H9 (cell line): Measurements from ENCODE around the gene TIMM13. TPM values are rescaled to one million over a fixed set of nuclear protein-coding genes. Genes with fewer than 3 reads are reported as not detected.

Experiments
- DNase-seq: peaks from one replicate; pipeline ENCODE4 v3.0.0-alpha.2; 2017
- H2AFZ ChIP-seq: one replicate; pipeline ENCODE4 v1.6.1; 2013; ENCODE audit warnings: mild to moderate bottlenecking, low read length, control low read depth, moderate library complexity
- H2AK5ac ChIP-seq: 2 replicates; pipeline ENCODE4 v1.6.1; 2013; ENCODE audit warnings: low read length, control low read depth, mixed read lengths; ENCODE audit not compliant: insufficient read length
- H2BK120ac ChIP-seq: one replicate; pipeline ENCODE4 v1.6.1; 2013; ENCODE audit warnings: low read depth, mild to moderate bottlenecking, low read length, control low read depth, inconsistent platforms; ENCODE audit not compliant: poor library complexity, severe bottlenecking
- H2BK12ac ChIP-seq: 2 replicates; pipeline ENCODE4 v1.6.1; 2013; ENCODE audit warnings: low read length, control low read depth, mixed read lengths, low read depth; ENCODE audit not compliant: insufficient read length
- H2BK15ac ChIP-seq: 2 replicates; pipeline ENCODE4 v1.6.1; 2013; ENCODE audit warnings: low read depth, low read length, control low read depth
- H2BK20ac ChIP-seq: one replicate; pipeline ENCODE4 v1.6.1; 2013; ENCODE audit warnings: low read depth, mild to moderate bottlenecking, low read length, control low read depth, inconsistent platforms; ENCODE audit not compliant: poor library complexity, severe bottlenecking
- H2BK5ac ChIP-seq: 2 replicates; pipeline ENCODE4 v1.6.1; 2013; ENCODE audit warnings: low read length, control low read depth, mixed read lengths; ENCODE audit not compliant: insufficient read length
- H3K14ac ChIP-seq: 2 replicates; pipeline ENCODE4 v1.6.1; 2013; ENCODE audit warnings: low read length, control low read depth; ENCODE audit not compliant: insufficient read depth
- H3K18ac ChIP-seq: 2 replicates; pipeline ENCODE4 v1.6.1; 2013; ENCODE audit warnings: low read depth, mild to moderate bottlenecking, mixed read lengths, low read length, control low read depth; ENCODE audit not compliant: insufficient read length
- H3K23ac ChIP-seq: 2 replicates; pipeline ENCODE4 v1.6.1; 2013; ENCODE audit warnings: low read length, control low read depth, mixed read lengths, low read depth; ENCODE audit not compliant: insufficient read length
- H3K23me2 ChIP-seq: 2 replicates; pipeline ENCODE4 v1.6.1; 2013; ENCODE audit warnings: low read depth, mild to moderate bottlenecking, mixed read lengths, low read length, control low read depth; ENCODE audit not compliant: insufficient read length, poor library complexity, severe bottlenecking
- H3K27ac ChIP-seq: 2 replicates; pipeline ENCODE4 v1.5.1; 2013; ENCODE audit warnings: low read length, control low read depth, mixed read lengths, low read depth; ENCODE audit not compliant: insufficient read length
- H3K27me3 ChIP-seq: 2 replicates; pipeline ENCODE4 v1.6.1; 2013; ENCODE audit warnings: low read length, control low read depth, inconsistent platforms; ENCODE audit not compliant: insufficient read depth
- H3K4ac ChIP-seq: 2 replicates; pipeline ENCODE4 v1.6.1; 2013; ENCODE audit warnings: low read depth, mild to moderate bottlenecking, control low read depth, inconsistent platforms, low read length, moderate library complexity
- H3K4me1 ChIP-seq: 2 replicates; pipeline ENCODE4 v1.6.1; 2013; ENCODE audit warnings: low read length, control low read depth, inconsistent platforms; ENCODE audit not compliant: insufficient read depth
- H3K4me2 ChIP-seq: 2 replicates; pipeline ENCODE4 v1.6.1; 2013; ENCODE audit warnings: low read length, control low read depth, mixed read lengths; ENCODE audit not compliant: insufficient read length, insufficient read depth
- H3K56ac ChIP-seq: 2 replicates; pipeline ENCODE4 v1.6.1; 2013; ENCODE audit warnings: low read depth, mild to moderate bottlenecking, mixed read lengths, low read length, control low read depth; ENCODE audit not compliant: insufficient read length
- H3K79me1 ChIP-seq: 2 replicates; pipeline ENCODE4 v1.6.1; 2013; ENCODE audit warnings: low read depth, mild to moderate bottlenecking, moderate library complexity, low read length, control low read depth, inconsistent platforms; ENCODE audit not compliant: insufficient read depth, poor library complexity, severe bottlenecking
- H3K79me2 ChIP-seq: 2 replicates; pipeline ENCODE4 v1.6.1; 2013; ENCODE audit warnings: low read length, control low read depth, inconsistent platforms; ENCODE audit not compliant: insufficient read depth
- H3K9ac ChIP-seq: 2 replicates; pipeline ENCODE4 v1.6.1; 2013; ENCODE audit warnings: low read length, control low read depth, mixed read lengths; ENCODE audit not compliant: insufficient read length; ENCODE audit errors: extremely low read depth
- H3K9me3 ChIP-seq: one replicate; pipeline ENCODE4 v1.6.1; 2013; ENCODE audit warnings: low read depth, low read length, inconsistent platforms; ENCODE audit not compliant: control insufficient read depth
- H3T11ph ChIP-seq: one replicate; pipeline ENCODE4 v1.6.1; 2013; ENCODE audit warnings: mild to moderate bottlenecking, low read length, control low read depth, inconsistent platforms
- H4K20me1 ChIP-seq: one replicate; pipeline ENCODE4 v1.6.1; 2013; ENCODE audit not compliant: control insufficient read depth, insufficient read length, insufficient read depth
- H4K5ac ChIP-seq: 2 replicates; pipeline ENCODE4 v1.6.1; 2013; ENCODE audit warnings: low read depth, mild to moderate bottlenecking, mixed read lengths, low read length, control low read depth; ENCODE audit not compliant: insufficient read length
- H4K8ac ChIP-seq: replicated peaks from 2 replicates; pipeline ENCODE4 v1.6.1; 2013; ENCODE audit warnings: low read length, control low read depth, mixed read lengths, low read depth; ENCODE audit not compliant: insufficient read length
- H4K91ac ChIP-seq: 2 replicates; pipeline ENCODE4 v1.6.1; 2013; ENCODE audit warnings: low read depth, mild to moderate bottlenecking, moderate library complexity, mixed read lengths, low read length, control low read depth; ENCODE audit not compliant: insufficient read length
- H3K27ac Mint-ChIP-seq, 3 experiments: 2 replicates in 2 of 3; 3 replicates in 1 of 3; pipeline ENCODE4 v1.8.0; 2020 to 2021; ENCODE audit warnings: mixed read lengths in 3 of 3, mild to moderate bottlenecking in 1 of 3, moderate library complexity in 1 of 3
- H3K27me3 Mint-ChIP-seq: 2 replicates; pipeline ENCODE4 v1.8.0; 2021; ENCODE audit warnings: low read depth, mild to moderate bottlenecking, moderate library complexity, mixed read lengths
- H3K36me3 Mint-ChIP-seq, 3 experiments: 2 replicates in 2 of 3; 3 replicates in 1 of 3; pipeline ENCODE4 v1.8.0; 2020 to 2021; ENCODE audit warnings: low read depth in 3 of 3, mixed read lengths in 3 of 3; ENCODE audit not compliant: insufficient read depth in 1 of 3
- H3K4me1 Mint-ChIP-seq, 2 experiments: 2 replicates each; pipeline ENCODE4 v1.8.0; 2020; ENCODE audit warnings: mixed read lengths in 2 of 2
- H3K4me3 Mint-ChIP-seq, 2 experiments: 2 replicates in 1 of 2; 3 replicates in 1 of 2; pipeline ENCODE4 v1.8.0; 2020 to 2021; ENCODE audit warnings: mild to moderate bottlenecking in 2 of 2, mixed read lengths in 2 of 2, moderate library complexity in 1 of 2
- H3K9me3 Mint-ChIP-seq, 2 experiments: 2 replicates in 1 of 2; 3 replicates in 1 of 2; pipeline ENCODE4 v1.8.0; 2020; ENCODE audit warnings: mild to moderate bottlenecking in 2 of 2, mixed read lengths in 2 of 2, moderate library complexity in 1 of 2
- WGBS: extraction: QIAGEN DNeasy Blood & Tissue Kit; methylation state at CpG from one replicate; pipeline ENCODE4 v1.1.7; 2013; ENCODE audit warnings: missing lambda C conversion rate, low lambda C conversion rate, mixed read lengths; ENCODE audit not compliant: insufficient read length; ENCODE audit errors: extremely low coverage; 5-methylcytosine and 5-hydroxymethylcytosine counted together
- total RNA-seq: library from RNA; stranded (reverse); gene quantifications from 2 replicates; pipeline ENCODE4 v1.2.1, GENCODE V29; 2021
- TF ChIP-seq, protein P1 (sequence below): fragments of 200-600 bp; sonication (generic); conservative IDR thresholded peaks from 3 replicates; pipeline ENCODE4 v1.8.0; 2021; ENCODE audit warnings: antibody characterized with exemption, mild to moderate bottlenecking

TIMM13 gene
- total RNA-seq, 1 experiment from 2014 or later = 214 TPM

DNA sequence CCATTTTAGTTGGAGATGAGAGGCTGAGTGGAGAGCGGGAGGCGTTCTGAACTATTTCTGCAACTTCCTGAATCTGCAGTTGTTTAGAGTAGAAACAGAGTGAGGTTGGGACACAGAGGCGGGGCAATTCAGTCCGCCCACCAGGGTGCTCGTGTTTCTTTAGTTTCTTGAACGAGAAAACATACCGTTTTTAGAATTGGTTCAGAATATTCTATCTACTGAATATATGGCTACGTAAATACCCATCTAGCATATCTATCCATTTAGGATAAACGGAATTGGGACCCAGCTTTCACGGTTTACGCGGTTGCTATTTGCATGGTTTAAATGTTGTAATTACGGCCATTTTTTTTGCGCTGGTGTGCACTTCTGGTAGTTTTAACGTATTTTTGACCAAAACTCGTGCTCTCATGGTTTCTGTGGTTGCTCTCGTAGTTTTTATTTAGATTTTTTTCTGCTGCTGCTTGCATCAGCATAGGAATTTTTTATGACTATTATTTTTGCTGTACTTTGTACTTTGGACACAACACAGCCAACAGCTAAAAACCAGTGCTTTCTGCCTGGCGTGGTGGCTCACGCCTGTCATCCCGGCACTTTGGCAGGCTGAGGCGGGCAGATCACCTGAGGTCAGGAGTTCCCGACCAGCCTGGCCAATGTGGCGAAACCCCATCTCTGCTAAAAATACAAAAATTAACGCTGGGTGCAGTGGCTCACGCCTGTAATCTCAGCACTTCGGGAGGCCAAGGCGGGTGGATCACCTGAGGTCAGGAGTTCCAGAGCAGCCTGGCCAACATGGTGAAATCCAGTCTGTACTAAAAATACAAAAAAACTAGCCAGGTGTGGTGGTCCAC is 32.7 kb downstream of the TIMM13 start:
- H3K9me3 ChIP-seq = no peaks in the 10 kb centered on the region
- H3K4me2 ChIP-seq = no peak overlapping the region
- H4K5ac ChIP-seq = no peak overlapping the region
- H2BK12ac ChIP-seq = no peak overlapping the region
- no peaks in the 10 kb centered on the region for H3K79me2 ChIP-seq
- H3K18ac ChIP-seq = no peak overlapping the region
- no peaks in the 10 kb centered on the region; the same call in 1 of the 2 replicates for H3K4me1 ChIP-seq
- no peak overlapping the region for H3K4me3 Mint-ChIP-seq
- no peaks in the 10 kb centered on the region for H4K20me1 ChIP-seq
- no peak overlapping the region for H4K91ac ChIP-seq
- no peak overlapping the region for H2BK120ac ChIP-seq
- no peaks in the 10 kb centered on the region for H3K9me3 Mint-ChIP-seq
- DNase-seq = no peak
- no peak overlapping the region for H3K56ac ChIP-seq
- no peak overlapping the region for H3T11ph ChIP-seq
- no peak overlapping the region for H2AK5ac ChIP-seq
- H3K23ac ChIP-seq = no peak overlapping the region
- TF ChIP-seq, protein P1, sequence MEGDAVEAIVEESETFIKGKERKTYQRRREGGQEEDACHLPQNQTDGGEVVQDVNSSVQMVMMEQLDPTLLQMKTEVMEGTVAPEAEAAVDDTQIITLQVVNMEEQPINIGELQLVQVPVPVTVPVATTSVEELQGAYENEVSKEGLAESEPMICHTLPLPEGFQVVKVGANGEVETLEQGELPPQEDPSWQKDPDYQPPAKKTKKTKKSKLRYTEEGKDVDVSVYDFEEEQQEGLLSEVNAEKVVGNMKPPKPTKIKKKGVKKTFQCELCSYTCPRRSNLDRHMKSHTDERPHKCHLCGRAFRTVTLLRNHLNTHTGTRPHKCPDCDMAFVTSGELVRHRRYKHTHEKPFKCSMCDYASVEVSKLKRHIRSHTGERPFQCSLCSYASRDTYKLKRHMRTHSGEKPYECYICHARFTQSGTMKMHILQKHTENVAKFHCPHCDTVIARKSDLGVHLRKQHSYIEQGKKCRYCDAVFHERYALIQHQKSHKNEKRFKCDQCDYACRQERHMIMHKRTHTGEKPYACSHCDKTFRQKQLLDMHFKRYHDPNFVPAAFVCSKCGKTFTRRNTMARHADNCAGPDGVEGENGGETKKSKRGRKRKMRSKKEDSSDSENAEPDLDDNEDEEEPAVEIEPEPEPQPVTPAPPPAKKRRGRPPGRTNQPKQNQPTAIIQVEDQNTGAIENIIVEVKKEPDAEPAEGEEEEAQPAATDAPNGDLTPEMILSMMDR = no peak
- no peak overlapping the region for H3K4ac ChIP-seq
- H2BK15ac ChIP-seq = no peak overlapping the region
- H3K9ac ChIP-seq = no peak overlapping the region
- no peaks in the 10 kb centered on the region for H3K36me3 Mint-ChIP-seq
- peaks cover 17% of the 10 kb centered on the region for H3K27me3 Mint-ChIP-seq
- H3K23me2 ChIP-seq = peaks cover 2% of the 10 kb centered on the region
- no peak overlapping the region for H3K27ac Mint-ChIP-seq
- no peak overlapping the region for H2BK5ac ChIP-seq
- WGBS = no CpG with 5 or more reads among the region's 27 CpGs
- no peaks in the 10 kb centered on the region for H3K79me1 ChIP-seq
- H3K14ac ChIP-seq = no peak overlapping the region
- H3K27me3 ChIP-seq = no peaks in the 10 kb centered on the region; the same call in 1 of the 2 replicates
- H3K27ac ChIP-seq = no peak overlapping the region
- H2BK20ac ChIP-seq = no peak overlapping the region
- H3K4me1 Mint-ChIP-seq = no peaks in the 10 kb centered on the region
- H2AFZ ChIP-seq = no peak overlapping the region
- no peak overlapping the region for H4K8ac ChIP-seq
